CD4-positive, alpha-beta T cell treated with Interferon alpha-2 for 1 hour (primary cell): ENCODE data around the gene TNIK.
"Not testable (repeated sequence)": the region's sequence is repeated elsewhere in the genome, so short reads cannot be mapped to it uniquely, and the experiment has no call there.

Source experiments
- DNase-seq, 2 donors: peaks; one replicate each; pipeline ENCODE4 v3.0.0-alpha.2; 2020 to 2022

Gene TNIK

DNA sequence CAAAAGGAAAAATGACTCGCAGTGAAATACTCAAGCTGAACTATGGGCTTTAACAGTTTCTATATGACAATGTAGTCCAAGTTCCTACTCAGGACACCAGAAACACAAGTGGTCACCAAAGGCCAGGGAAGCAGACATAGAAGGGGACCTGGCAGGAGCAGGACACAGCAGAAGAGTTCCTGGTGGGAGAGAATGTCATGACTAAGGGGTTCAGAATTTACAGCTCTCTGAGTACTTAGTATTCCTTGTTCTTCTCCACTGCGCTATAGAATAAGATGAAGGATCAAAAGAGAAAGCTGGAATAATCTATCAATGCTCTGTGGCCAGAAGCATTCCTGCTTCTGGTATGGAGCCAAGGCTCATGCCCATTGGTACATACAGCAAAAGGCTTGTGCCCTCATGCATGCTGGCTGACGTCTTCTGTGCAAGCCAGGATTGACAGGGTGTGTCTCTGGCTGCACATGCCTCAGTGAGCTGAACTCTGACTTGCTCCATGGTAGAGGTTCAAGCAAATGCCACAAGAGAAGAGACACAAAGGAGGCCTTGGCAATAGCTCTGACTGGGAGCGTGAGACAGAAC, 305.0 kb downstream of the TNIK start:
- no peak for DNase-seq

GRCh38 chr3:171150945-171151344, 309.3 kb downstream of the TNIK start:
- DNase-seq: no peak

GRCh38 chr3:171149526-171150116, 310.6 kb downstream of the TNIK start:
- no peak for DNase-seq

GRCh38 chr3:171145798-171146197, 314.4 kb downstream of the TNIK start:
- no peak for DNase-seq

GRCh38 chr3:171142985-171143384, 317.2 kb downstream of the TNIK start:
- no peak for DNase-seq

DNA sequence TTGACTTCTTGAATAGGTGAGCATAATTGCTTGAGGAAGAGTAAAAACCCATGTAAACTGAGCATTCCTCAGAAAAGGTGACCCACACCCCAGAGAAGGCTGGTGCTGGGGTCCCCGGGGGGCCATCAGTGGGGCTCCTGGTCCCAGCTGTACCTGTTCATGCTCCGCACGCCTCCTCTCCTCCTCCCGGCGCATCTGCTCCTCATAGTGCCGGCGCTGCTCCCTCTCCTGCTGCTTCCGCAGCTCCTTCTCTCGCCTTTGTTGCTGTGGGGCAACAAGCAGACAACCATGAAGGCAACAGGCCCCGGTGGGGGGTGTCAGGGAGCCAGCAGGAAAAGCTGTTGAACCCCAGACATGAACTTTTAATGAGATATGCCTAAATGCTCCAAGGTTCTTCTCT, 320.0 kb downstream of the TNIK start:
- DNase-seq: no peak

DNA sequence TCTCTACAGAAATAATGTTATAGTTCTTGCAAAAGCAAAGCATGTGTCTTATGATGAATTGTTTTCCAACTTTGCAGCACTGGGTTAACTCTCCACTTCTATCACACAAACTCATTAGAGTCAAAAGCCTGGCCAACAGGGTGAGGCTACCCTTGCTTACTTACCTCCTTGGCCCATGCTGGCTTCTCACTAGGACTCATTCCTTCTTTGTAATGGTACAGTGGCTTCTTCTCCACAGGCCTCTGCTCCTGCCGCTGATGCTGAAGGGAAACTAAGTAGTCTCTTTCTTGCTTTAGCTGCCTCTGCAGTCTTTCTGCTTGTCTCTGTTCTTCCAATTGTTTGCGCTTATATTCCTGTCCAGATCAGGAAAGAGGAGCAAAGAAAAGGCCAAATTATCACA, 322.2 kb downstream of the TNIK start:
- DNase-seq: no peak

- DNase-seq: no peak
Observed at GRCh38 chr3:171135549-171135948, 324.7 kb downstream of the TNIK start.

DNA sequence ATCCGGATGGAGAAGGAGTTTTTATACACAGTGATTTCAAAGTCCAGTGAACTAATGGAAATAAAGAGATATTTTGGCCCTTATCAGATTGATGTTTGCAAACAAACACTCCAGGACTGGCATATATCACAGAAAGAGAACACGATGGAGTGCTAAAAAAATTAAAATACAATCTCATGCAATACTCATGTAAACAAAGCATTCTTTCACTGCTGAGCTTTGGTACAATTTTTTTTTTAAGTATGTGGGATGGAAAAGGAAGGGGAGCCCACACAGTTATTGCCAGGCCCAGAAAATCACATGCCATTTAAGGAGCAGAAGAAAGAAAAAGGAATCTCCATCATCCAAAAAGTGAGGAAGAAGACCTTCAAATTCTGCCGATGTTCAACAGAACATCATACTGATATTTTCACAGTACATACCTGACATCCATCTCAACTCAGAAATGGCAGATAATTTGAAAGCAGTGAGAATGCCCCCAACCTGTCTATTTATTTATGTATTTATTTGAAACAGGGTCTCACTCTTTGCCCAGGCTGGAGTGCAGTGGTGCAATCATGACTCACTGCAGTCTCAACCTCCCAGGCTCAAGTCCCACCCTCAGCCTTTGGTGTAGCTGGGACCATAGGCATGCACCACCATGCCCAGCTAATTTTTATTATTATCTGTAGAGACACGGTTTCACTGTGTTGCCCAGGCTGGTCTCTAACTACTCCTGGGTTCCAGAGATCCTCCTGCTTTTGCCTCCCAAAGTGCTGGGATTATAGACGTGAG, 326.2 kb downstream of the TNIK start:
- DNase-seq: no peak

- no peak for DNase-seq
Observed at GRCh38 chr3:171133337-171133736, 326.9 kb downstream of the TNIK start.

GRCh38 chr3:171132873-171133272, 327.3 kb downstream of the TNIK start:
- no peak for DNase-seq

- no peak for DNase-seq
Observed at GRCh38 chr3:171129827-171130226, 330.4 kb downstream of the TNIK start.

GRCh38 chr3:171127611-171128010, 332.6 kb downstream of the TNIK start:
- DNase-seq: no peak

DNA sequence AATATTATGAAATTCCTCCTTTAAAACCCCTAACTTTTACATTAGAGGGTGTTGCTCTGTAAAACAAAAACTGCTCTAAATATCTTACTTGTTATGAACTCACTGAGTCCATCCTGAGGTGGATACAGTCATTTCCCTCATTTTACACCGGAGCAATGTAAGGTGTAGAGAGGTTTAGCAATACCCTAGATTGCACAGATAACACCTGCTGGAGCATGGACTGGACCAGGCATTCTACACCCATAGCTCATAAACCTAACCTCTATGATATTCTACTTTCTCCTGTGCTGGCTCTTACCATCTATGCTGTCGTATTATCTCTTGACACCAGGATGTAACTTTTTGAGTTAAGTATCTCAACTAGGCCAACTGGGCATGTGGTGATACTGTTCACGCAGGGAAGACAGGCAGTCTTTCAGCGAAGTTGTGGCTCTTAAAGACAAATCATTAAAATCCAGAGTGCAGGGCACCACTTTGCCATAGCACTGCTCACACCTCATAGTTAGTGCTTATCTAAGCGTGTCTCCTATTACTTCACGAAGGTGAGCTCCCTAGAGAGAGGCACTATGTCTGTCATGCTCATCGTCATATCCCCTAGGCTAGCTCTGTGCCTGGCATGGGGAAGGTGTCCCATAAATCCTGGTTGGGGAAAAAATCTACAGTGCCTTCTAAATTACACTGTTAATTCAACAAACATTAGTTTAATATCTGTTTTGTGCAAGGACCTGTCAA, 333.6 kb downstream of the TNIK start:
- no peak for DNase-seq

GRCh38 chr3:171125010-171125409, 335.2 kb downstream of the TNIK start:
- DNase-seq: no peak

DNA sequence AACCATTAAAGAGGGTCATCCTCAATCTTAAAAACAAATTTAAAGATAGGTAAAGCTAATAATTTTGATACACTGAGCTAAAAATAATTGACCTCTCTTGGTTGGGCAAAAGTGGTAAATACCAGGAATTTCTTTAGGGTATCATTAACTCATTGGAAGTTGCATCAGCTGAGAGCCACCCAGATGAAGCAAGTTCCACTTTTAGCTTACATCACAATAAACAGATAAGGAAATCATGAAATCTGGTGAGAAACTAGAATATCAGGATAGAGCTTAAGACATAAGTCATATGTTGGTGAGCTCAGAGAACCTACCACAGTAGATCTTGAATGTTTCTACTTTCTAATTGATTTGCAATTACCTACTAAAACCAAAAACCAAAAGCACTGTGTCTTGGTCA, 336.3 kb downstream of the TNIK start:
- DNase-seq: no peak

- DNase-seq: no peak
Observed at GRCh38 chr3:171122861-171123260, 337.3 kb downstream of the TNIK start.

DNA sequence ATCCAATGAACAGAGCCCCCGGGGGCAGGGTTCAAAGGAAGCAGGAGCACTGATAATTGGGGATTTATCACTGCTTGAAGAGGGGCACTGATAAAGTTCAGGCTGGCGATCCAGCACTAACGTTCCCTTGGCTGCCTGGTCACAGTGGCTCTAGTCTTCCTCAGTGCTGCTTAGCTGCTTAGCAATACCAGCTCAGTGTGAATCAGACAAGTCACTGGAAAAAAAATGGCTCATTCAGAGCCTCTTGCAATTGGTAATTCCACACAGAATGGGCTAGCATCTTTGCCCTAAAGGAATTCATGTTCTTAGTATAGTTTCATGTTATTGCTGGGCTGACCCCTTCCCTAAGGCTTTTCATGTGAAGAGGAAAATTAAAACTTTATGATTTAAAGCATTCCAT, 338.0 kb downstream of the TNIK start:
- DNase-seq: no peak

DNA sequence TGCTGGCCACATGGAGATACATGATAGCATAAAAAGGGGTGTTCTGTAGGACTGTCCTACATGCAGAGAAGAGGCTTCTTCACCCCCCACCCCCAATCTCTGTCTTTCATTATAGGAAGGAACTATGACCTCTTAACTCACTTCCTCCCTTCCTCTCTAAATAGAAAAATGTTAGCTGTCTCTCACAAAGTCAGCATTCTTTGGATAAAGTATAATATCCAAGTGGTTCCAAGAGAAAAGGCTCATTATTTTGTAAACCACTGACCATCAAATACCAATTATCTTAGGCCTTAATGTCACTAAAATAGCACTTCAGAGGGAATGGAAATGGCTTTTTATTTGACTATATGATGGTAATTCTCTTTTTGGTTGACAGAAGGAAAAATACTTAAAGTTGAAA, 338.4 kb downstream of the TNIK start:
- DNase-seq: no peak

- not testable (repeated sequence) for DNase-seq
Observed at GRCh38 chr3:171119402-171119801, 340.8 kb downstream of the TNIK start.

DNA sequence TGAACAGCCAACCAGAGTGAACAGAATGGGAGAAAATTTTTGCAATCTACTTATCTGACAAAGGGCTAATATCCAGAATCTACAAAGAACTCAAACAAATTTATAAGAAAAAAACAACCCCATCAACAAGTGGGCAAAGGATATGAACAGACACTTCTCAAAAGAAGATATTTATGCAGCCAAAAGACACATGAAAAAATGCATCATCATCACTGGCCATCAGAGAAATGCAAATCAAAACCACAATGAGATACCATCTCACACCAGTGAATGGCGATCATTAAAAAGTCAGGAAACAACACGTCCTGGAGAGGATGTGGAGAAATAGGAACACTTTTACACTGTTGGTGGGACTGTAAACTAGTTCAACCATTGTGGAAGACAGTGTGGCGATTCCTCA, 341.2 kb downstream of the TNIK start:
- not testable (repeated sequence) for DNase-seq

DNA sequence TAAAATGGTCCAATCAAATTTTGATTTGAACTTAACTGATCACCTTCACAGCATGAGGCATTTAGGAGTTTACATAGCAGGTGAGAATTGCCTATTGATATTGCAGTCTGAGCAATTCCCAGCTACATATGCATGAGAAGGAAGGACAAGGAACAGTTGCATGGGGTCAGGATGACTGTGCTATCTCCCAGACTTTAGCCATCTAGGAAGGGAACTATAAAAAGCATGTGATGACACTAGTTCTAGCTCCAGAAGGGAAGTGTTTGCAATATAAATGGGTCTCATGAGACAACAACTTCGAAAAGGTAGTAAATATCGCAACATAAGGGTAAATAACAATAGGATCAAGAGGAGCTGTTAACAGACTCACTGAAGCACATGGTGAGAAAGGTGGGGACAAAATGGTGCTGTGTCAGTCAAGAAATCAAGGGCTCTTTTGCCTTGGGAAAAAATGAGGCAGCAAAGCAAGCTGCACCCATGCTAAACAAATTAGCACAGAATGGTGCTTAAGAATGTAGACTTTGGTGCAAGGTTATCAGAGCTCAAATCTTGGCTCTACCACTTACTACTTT, 343.3 kb downstream of the TNIK start:
- DNase-seq: no peak

- no peak for DNase-seq
Observed at GRCh38 chr3:171116365-171116764, 343.8 kb downstream of the TNIK start.
